A673 (cell line): ENCODE results near the gene STAM. TPM values are rescaled to one million over a fixed set of nuclear protein-coding genes. Genes with fewer than 3 reads are reported as not detected.
A peak's percentile ranks its signal among the peaks of the same experiment; 100 is the strongest.

ENCODE experiments used
- BruUV-seq: library from RNA; stranded (reverse); fragments of 400-500 nt; replicated peaks from 2 replicates; lab custom pipeline; 2021; lab: Mats Ljungman, UMichigan
- CTCF ChIA-PET: fragments of 300-600 bp; sonication (Branson Sonifier 250); formaldehyde crosslinking; loops from one replicate; lab custom pipeline; 2022; ENCODE audit warnings: antibody characterized with exemption; lab: Charles Lee
- POLR2A ChIA-PET: fragments of 300-600 bp; sonication (Branson Sonifier 250); formaldehyde crosslinking; loops from one replicate; lab custom pipeline; 2022; ENCODE audit warnings: antibody characterized with exemption; ENCODE audit not compliant: low non-redundant PET; lab: Charles Lee
- DNase-seq: peaks from one replicate; pipeline ENCODE4 v3.0.0-alpha.2; 2015; ENCODE audit warnings: low spot score
- H3K27ac ChIP-seq: fragments of 200-600 bp; sonication (generic); 2 replicates; pipeline ENCODE4 v1.5.1; 2016; ENCODE audit warnings: mixed run types, low read depth, mild to moderate bottlenecking, mixed read lengths, antibody characterized with exemption, low read length; ENCODE audit not compliant: poor library complexity, severe bottlenecking
- H3K27me3 ChIP-seq: fragments of 200-600 bp; sonication (generic); replicated peaks from 2 replicates; pipeline ENCODE4 v1.6.1; 2017; ENCODE audit warnings: mixed run types, low read depth, mild to moderate bottlenecking, mixed read lengths, antibody characterized with exemption, low read length; ENCODE audit not compliant: insufficient read depth, poor library complexity
- H3K36me3 ChIP-seq: fragments of 200-600 bp; sonication (generic); 2 replicates; pipeline ENCODE4 v1.6.1; 2016; ENCODE audit warnings: mixed run types, mild to moderate bottlenecking, mixed read lengths, antibody characterized with exemption, low read length; ENCODE audit not compliant: insufficient read depth, poor library complexity, severe bottlenecking
- H3K4me1 ChIP-seq: fragments of 200-600 bp; sonication (generic); 2 replicates; pipeline ENCODE4 v1.6.1; 2017; ENCODE audit warnings: mixed run types, mild to moderate bottlenecking, mixed read lengths, antibody characterized with exemption, low read length; ENCODE audit not compliant: insufficient read depth, poor library complexity, severe bottlenecking
- H3K4me3 ChIP-seq: fragments of 200-600 bp; sonication (generic); 2 replicates; pipeline ENCODE4 v1.5.1; 2016; ENCODE audit warnings: low read depth, mixed run types, mild to moderate bottlenecking, mixed read lengths, low read length; ENCODE audit not compliant: poor library complexity, severe bottlenecking
- H3K9me3 ChIP-seq: fragments of 200-600 bp; sonication (generic); 2 replicates; pipeline ENCODE4 v1.6.1; 2016; ENCODE audit warnings: mixed run types, low read depth, mild to moderate bottlenecking, mixed read lengths, antibody characterized with exemption, low read length; ENCODE audit not compliant: poor library complexity, severe bottlenecking
- CTCF ChIP-seq: fragments of 300-800, 200-600 bp; sonication (generic); conservative IDR thresholded peaks from 2 replicates; pipeline ENCODE4 v1.5.1; 2017; ENCODE audit warnings: low read depth, mild to moderate bottlenecking, antibody characterized with exemption, low read length, moderate library complexity, mixed read lengths
- EZH2 ChIP-seq: fragments of 200-600 bp; sonication (generic); IDR thresholded peaks from 2 replicates; pipeline ENCODE4 v1.6.1; 2017; ENCODE audit warnings: borderline replicate concordance, low read depth, mild to moderate bottlenecking, mixed read lengths, antibody characterized with exemption, low read length; ENCODE audit not compliant: poor library complexity, severe bottlenecking
- intact Hi-C: fragments of 100-400 bp; cut with micrococcal nuclease; formaldehyde crosslinking; loops from one replicate; pipeline ENCODE4 v1.10.0; 2022; ENCODE audit not compliant: unreplicated experiment
- total RNA-seq: library from RNA; stranded (reverse); gene quantifications from 2 replicates; pipeline ENCODE4 v1.2.3, GENCODE V29; 2021

STAM gene
- total RNA-seq, 1 experiment from 2014 or later = 37.4 TPM

GRCh38 chr10:17669185-17669872, 25.4 kb downstream of the STAM start:
- TF ChIP-seq CTCF = no peak
- no peak overlapping the region for H3K4me3 ChIP-seq
- ChIA-PET CTCF (no interaction called here), POLR2A (no interaction called here)
- peaks cover 34% of the 10 kb centered on the region for H3K4me1 ChIP-seq
- H3K27me3 ChIP-seq = no peaks in the 10 kb centered on the region
- H3K9me3 ChIP-seq = no peaks in the 10 kb centered on the region
- DNase-seq = no peak
- no peaks in the 10 kb centered on the region for H3K36me3 ChIP-seq
- intact Hi-C loops = no loop called here
- H3K27ac ChIP-seq = no peak overlapping the region
- no TSS peak for BruUV-seq

GRCh38 chr10:17671307-17671706, 27.4 kb downstream of the STAM start:
- TF ChIP-seq CTCF (no peak), EZH2 (no peak)
- intact Hi-C loops = no loop called here
- Histone ChIP-seq H3K9me3 (no peaks in the 10 kb centered on the region), H3K4me1 (peaks cover 33% of the 10 kb centered on the region), H3K36me3 (no peaks in the 10 kb centered on the region), H3K4me3 (no peak overlapping the region), H3K27ac (no peak overlapping the region), H3K27me3 (no peaks in the 10 kb centered on the region)
- ChIA-PET CTCF (no interaction called here), POLR2A (interaction anchor here (0.6 kb wide), 1 partner anchor 13 kb away, joined by 4 read pairs; no protein-coding TSS in a partner anchor)
- BruUV-seq = no TSS peak
- no peak for DNase-seq

- POLR2A ChIA-PET = no interaction called here
- no peak overlapping the region for H3K4me3 ChIP-seq
- CTCF ChIA-PET = no interaction called here
- peak; percentile 88 for DNase-seq
- H3K27me3 ChIP-seq = no peaks in the 10 kb centered on the region
- no peak for TF ChIP-seq CTCF
- no TSS peak for BruUV-seq
- no peaks in the 10 kb centered on the region for H3K9me3 ChIP-seq
- H3K27ac ChIP-seq = peak overlapping the region; percentile 47
- no peaks in the 10 kb centered on the region for H3K36me3 ChIP-seq
- H3K4me1 ChIP-seq = peaks cover 33% of the 10 kb centered on the region
- intact Hi-C loops = no loop called here
These were observed 29.6 kb downstream of the STAM start for GRCh38 chr10:17673471-17674061.
